Measurements from ENCODE around the gene DLGAP1. TPM values are rescaled to one million over a fixed set of nuclear protein-coding genes. Genes with fewer than 3 reads are reported as not detected.

DLGAP1 gene
- total and polyA plus RNA-seq, 2 of the 4 experiments (the other 2 are of a cell fraction): under 0.01 to 0.09 TPM

DNA sequence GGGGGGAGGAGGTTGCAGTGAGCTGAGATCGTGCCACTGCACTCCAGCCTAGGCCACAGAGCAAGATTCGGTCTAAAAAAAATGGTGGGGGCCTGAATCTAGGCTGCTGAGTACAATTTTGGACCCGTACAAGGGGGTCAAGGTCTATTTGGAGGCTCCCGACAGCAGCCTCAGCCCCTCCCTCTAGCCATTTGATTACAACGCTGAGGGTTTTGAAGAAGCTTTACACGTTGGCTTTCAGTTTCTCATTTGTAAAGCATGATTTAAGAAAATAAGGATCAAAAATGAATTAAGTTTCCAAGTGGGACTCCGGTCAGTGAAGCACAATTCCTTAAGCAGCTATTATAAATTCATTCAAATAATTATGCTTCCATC is 871.2 kb downstream of the DLGAP1 start:
- H2AFZ ChIP-seq (replicated peaks; ENCODE audit: low read length, poor library complexity): no peak overlapping the region
- no peak overlapping the region for H4K91ac ChIP-seq (ENCODE audit: insufficient read depth, low read depth, low read length)
- no TSS peak for BruUV-seq (replicated peaks)
- H3K18ac ChIP-seq (ENCODE audit: low read depth, low read length): no peak overlapping the region
- DNase-seq: no peak
- no peak overlapping the region for H3K4me3 ChIP-seq (ENCODE audit: insufficient read depth, low read depth, low read length)
- no peak overlapping the region for H2BK15ac ChIP-seq (ENCODE audit: low read depth, low read length)
- H3K4me2 ChIP-seq (ENCODE audit: low read depth, low read length): no peak overlapping the region
- no peak for TF ChIP-seq CEBPB (IDR thresholded peaks at IDR 0.05; ENCODE audit: low read depth, low read length)
- no peak for TF ChIP-seq FOS (IDR thresholded peaks at IDR 0.05; ENCODE audit: low read depth, low read length)
- TF ChIP-seq RFX5 (IDR thresholded peaks at IDR 0.05; ENCODE audit: low read depth, low read length): no peak
- TF ChIP-seq NFE2L2 (IDR thresholded peaks at IDR 0.05; ENCODE audit: low read depth, low read length): no peak
- no peak for TF ChIP-seq POLR2A (IDR thresholded peaks at IDR 0.05; ENCODE audit: low read depth, low read length)
- TF ChIP-seq, protein P1, sequence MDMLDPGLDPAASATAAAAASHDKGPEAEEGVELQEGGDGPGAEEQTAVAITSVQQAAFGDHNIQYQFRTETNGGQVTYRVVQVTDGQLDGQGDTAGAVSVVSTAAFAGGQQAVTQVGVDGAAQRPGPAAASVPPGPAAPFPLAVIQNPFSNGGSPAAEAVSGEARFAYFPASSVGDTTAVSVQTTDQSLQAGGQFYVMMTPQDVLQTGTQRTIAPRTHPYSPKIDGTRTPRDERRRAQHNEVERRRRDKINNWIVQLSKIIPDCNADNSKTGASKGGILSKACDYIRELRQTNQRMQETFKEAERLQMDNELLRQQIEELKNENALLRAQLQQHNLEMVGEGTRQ (IDR thresholded peaks at IDR 0.05; ENCODE audit: low read depth, low read length): no peak
- TF ChIP-seq, protein P2, sequence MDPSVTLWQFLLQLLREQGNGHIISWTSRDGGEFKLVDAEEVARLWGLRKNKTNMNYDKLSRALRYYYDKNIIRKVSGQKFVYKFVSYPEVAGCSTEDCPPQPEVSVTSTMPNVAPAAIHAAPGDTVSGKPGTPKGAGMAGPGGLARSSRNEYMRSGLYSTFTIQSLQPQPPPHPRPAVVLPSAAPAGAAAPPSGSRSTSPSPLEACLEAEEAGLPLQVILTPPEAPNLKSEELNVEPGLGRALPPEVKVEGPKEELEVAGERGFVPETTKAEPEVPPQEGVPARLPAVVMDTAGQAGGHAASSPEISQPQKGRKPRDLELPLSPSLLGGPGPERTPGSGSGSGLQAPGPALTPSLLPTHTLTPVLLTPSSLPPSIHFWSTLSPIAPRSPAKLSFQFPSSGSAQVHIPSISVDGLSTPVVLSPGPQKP (IDR thresholded peaks at IDR 0.05; ENCODE audit: borderline replicate concordance, low read depth, low read length): no peak
- no peak for TF ChIP-seq SMC3 (IDR thresholded peaks at IDR 0.05; ENCODE audit: low read depth, low read length)
- TF ChIP-seq MAFK (IDR thresholded peaks at IDR 0.05; ENCODE audit: low read depth, low read length): no peak
- no peak for TF ChIP-seq CHD1 (IDR thresholded peaks at IDR 0.05; ENCODE audit: low read depth, low read length)
- no peak for TF ChIP-seq MAZ (IDR thresholded peaks at IDR 0.05; ENCODE audit: borderline replicate concordance, low read depth, low read length)
- TF ChIP-seq, protein P3, sequence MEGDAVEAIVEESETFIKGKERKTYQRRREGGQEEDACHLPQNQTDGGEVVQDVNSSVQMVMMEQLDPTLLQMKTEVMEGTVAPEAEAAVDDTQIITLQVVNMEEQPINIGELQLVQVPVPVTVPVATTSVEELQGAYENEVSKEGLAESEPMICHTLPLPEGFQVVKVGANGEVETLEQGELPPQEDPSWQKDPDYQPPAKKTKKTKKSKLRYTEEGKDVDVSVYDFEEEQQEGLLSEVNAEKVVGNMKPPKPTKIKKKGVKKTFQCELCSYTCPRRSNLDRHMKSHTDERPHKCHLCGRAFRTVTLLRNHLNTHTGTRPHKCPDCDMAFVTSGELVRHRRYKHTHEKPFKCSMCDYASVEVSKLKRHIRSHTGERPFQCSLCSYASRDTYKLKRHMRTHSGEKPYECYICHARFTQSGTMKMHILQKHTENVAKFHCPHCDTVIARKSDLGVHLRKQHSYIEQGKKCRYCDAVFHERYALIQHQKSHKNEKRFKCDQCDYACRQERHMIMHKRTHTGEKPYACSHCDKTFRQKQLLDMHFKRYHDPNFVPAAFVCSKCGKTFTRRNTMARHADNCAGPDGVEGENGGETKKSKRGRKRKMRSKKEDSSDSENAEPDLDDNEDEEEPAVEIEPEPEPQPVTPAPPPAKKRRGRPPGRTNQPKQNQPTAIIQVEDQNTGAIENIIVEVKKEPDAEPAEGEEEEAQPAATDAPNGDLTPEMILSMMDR (conservative IDR thresholded peaks at IDR 0.05; ENCODE audit: low read depth, low read length): no peak
- TF ChIP-seq RCOR1 (IDR thresholded peaks at IDR 0.05; ENCODE audit: insufficient replicate concordance, low read length): no peak
- TF ChIP-seq RAD21 (IDR thresholded peaks at IDR 0.05; ENCODE audit: low read length): no peak
- no peak for TF ChIP-seq MXI1 (IDR thresholded peaks at IDR 0.05; ENCODE audit: borderline replicate concordance, low read depth, low read length)
- no peak for TF ChIP-seq BHLHE40 (IDR thresholded peaks at IDR 0.05; ENCODE audit: low read depth, low read length)
- H3K9me1 ChIP-seq (ENCODE audit: insufficient read depth, low read length): peaks cover 4% of the 10 kb centered on the region
- in situ Hi-C loops (cut with MboI; ENCODE audit: low sequenced_read_pairs) (no loop called here), intact Hi-C loops (cut with micrococcal nuclease) (loop anchor here (2.0 kb wide), 1 partner anchor 129 kb away; no protein-coding TSS in a partner anchor), dilution Hi-C loops (cut with HindIII; ENCODE audit: low sequenced_read_pairs, unreplicated experiment) (no loop called here)
- peaks cover 5% of the 10 kb centered on the region for H3K4me1 ChIP-seq (ENCODE audit: control insufficient read depth, insufficient read depth, low read length)
- no peak for ATAC-seq (ENCODE audit: low read depth)
- no peak overlapping the region for H2BK120ac ChIP-seq (ENCODE audit: low read depth, low read length)
- WGBS, 2 experiments (ENCODE audit: extremely low coverage in 2 of 2, insufficient read length in 1 of 2): 100% methylated on average over 1 of the region's 7 CpGs; no CpG with 5 or more reads in 1 of the 2 experiments
- ChIA-PET CTCF (interaction anchor here (1.6 kb wide), 1 partner anchor 10 kb away, joined by 4 read pairs; no protein-coding TSS in a partner anchor), POLR2A (ENCODE audit: unreplicated experiment) (no interaction called here)
- H4K8ac ChIP-seq (ENCODE audit: low read depth in 2 of 2, low read length in 2 of 2): no peak overlapping the region
- no peaks in the 10 kb centered on the region for H4K20me1 ChIP-seq (ENCODE audit: insufficient read depth, low read length)
- H2AK9ac ChIP-seq (replicated peaks; ENCODE audit: low read depth, low read length, poor library complexity): no peak overlapping the region
- H2BK5ac ChIP-seq (ENCODE audit: low read depth, low read length, poor library complexity, severe bottlenecking): no peak overlapping the region
- no peak overlapping the region for H3K14ac ChIP-seq (replicated peaks; ENCODE audit: low read depth, low read length)
- no peak overlapping the region for H3K23ac ChIP-seq (ENCODE audit: low read depth, low read length)
- no peaks in the 10 kb centered on the region for H3K9me3 ChIP-seq (ENCODE audit: control insufficient read depth, insufficient read depth, low read length)
- no peak overlapping the region for H2AK5ac ChIP-seq (ENCODE audit: low read depth, low read length)
- H3K56ac ChIP-seq (ENCODE audit: extremely low read depth, insufficient read depth, low read length): no peak overlapping the region
- no peak overlapping the region for H3K9ac ChIP-seq (ENCODE audit: low read depth, low read length)
- H2BK20ac ChIP-seq (ENCODE audit: low read depth, low read length): no peak overlapping the region
- H3K79me1 ChIP-seq (ENCODE audit: low read depth in 1 of 2, low read length in 2 of 2): no peaks in the 10 kb centered on the region
- H3K4ac ChIP-seq (ENCODE audit: low read depth, low read length): no peak overlapping the region
- H4K5ac ChIP-seq (ENCODE audit: low read depth, low read length): no peak overlapping the region
- H3K27me3 ChIP-seq (ENCODE audit: control insufficient read depth, insufficient read depth, low read length): no peaks in the 10 kb centered on the region
- no peaks in the 10 kb centered on the region for H3K36me3 ChIP-seq (ENCODE audit: control insufficient read depth, insufficient read depth, low read length)
- no peak overlapping the region for H3K27ac ChIP-seq (ENCODE audit: insufficient read depth, low read length)
